ENCODE measurements around the gene PAAF1. TPM values are rescaled to one million over a fixed set of nuclear protein-coding genes. Genes with fewer than 3 reads are reported as not detected.

The PAAF1 gene
- polyA plus RNA-seq, 2 of the 4 experiments (the other 2 are of a cell fraction), result 16.6 to 25.1 TPM

GRCh38 chr11:73946798-73947458 lies 70.1 kb downstream of the PAAF1 start:
- peaks cover 1% of the 10 kb centered on the region; the same call in 1 of the 3 replicates for H3K4me1 ChIP-seq
- 76% methylated on average over 12 of the region's 13 CpGs for WGBS (ENCODE audit: missing lambda C conversion rate)
- H3K4me3 ChIP-seq, result no peak overlapping the region
- no peak overlapping the region for H3K27ac ChIP-seq
- CTCF ChIA-PET, result interaction anchor here (1.4 kb wide), 1 partner anchor 16 kb away, joined by 4 read pairs; no protein-coding TSS in a partner anchor
- TF ChIP-seq FOSL2 (IDR thresholded peaks at IDR 0.05), result no peak
- no peak for TF ChIP-seq FOSL2 (CRISPR knock-in tag; IDR thresholded peaks at IDR 0.05)
- TF ChIP-seq ZC3H11A (IDR thresholded peaks at IDR 0.05), result no peak
- no peak for TF ChIP-seq MAX (IDR thresholded peaks at IDR 0.05)
- no peak for TF ChIP-seq EHMT2 (IDR thresholded peaks at IDR 0.05; ENCODE audit: low read depth)
- no peak for TF ChIP-seq MAFK (IDR thresholded peaks at IDR 0.05; ENCODE audit: partially characterized antibody)
- TF ChIP-seq MYC (IDR thresholded peaks at IDR 0.05; ENCODE audit: borderline replicate concordance, low read length), result no peak
- DNase-seq (ENCODE audit: low read depth in 1 of 2, low spot score in 1 of 2) (no peak), FAIRE-seq (no peak), ATAC-seq (no peak)
- no peaks in the 10 kb centered on the region for H3K9me3 ChIP-seq
- H3K4me2 ChIP-seq, result no peak overlapping the region
- POLR2A ChIA-PET, result no interaction called here

- no peak overlapping the region for H3K4me3 ChIP-seq
- no peak for TF ChIP-seq POLR2AphosphoS2 (conservative IDR thresholded peaks at IDR 0.05; ENCODE audit: low read length)
- TF ChIP-seq FOXS1 (CRISPR knock-in tag; IDR thresholded peaks at IDR 0.05), result no peak
- TF ChIP-seq, protein P1, sequence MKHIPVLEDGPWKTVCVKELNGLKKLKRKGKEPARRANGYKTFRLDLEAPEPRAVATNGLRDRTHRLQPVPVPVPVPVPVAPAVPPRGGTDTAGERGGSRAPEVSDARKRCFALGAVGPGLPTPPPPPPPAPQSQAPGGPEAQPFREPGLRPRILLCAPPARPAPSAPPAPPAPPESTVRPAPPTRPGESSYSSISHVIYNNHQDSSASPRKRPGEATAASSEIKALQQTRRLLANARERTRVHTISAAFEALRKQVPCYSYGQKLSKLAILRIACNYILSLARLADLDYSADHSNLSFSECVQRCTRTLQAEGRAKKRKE (CRISPR knock-in tag; IDR thresholded peaks at IDR 0.05; ENCODE audit: low read depth), result no peak
- TF ChIP-seq RCOR1 (IDR thresholded peaks at IDR 0.05; ENCODE audit: low read depth, low read length), result no peak
- TF ChIP-seq SMC3 (IDR thresholded peaks at IDR 0.05), result no peak
- TF ChIP-seq NFE2L2 (conservative IDR thresholded peaks at IDR 0.05; ENCODE audit: low read length), result no peak
- no peak for TF ChIP-seq NPAS2 (CRISPR knock-in tag; IDR thresholded peaks at IDR 0.05; ENCODE audit: borderline replicate concordance)
- TF ChIP-seq, protein P2, sequence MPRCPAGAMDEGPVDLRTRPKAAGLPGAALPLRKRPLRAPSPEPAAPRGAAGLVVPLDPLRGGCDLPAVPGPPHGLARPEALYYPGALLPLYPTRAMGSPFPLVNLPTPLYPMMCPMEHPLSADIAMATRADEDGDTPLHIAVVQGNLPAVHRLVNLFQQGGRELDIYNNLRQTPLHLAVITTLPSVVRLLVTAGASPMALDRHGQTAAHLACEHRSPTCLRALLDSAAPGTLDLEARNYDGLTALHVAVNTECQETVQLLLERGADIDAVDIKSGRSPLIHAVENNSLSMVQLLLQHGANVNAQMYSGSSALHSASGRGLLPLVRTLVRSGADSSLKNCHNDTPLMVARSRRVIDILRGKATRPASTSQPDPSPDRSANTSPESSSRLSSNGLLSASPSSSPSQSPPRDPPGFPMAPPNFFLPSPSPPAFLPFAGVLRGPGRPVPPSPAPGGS (IDR thresholded peaks at IDR 0.05), result no peak
- TF ChIP-seq ELK1 (IDR thresholded peaks at IDR 0.05; ENCODE audit: low read depth, low read length), result no peak
- no peak for TF ChIP-seq KDM5A (IDR thresholded peaks at IDR 0.05)
- no peak for TF ChIP-seq HEYL (CRISPR knock-in tag; IDR thresholded peaks at IDR 0.05)
- no peak for TF ChIP-seq CBX2 (IDR thresholded peaks at IDR 0.05; ENCODE audit: borderline replicate concordance, low read depth)
- TF ChIP-seq CHD2 (IDR thresholded peaks at IDR 0.05; ENCODE audit: low read length, partially characterized antibody), result no peak
- ChIA-PET CTCF (interaction anchor here (1.0 to 2.3 kb wide), 3 partner anchors 15 to 170 kb away, joined by 3 to 9 read pairs (median 4); no protein-coding TSS in a partner anchor), POLR2A (no interaction called here)
- H3K4me1 ChIP-seq, result peaks cover 4% of the 10 kb centered on the region; the same call in 2 of the 3 replicates
- whole genome bisulfite sequencing (ENCODE audit: missing lambda C conversion rate), result 69% methylated on average over 4 of the region's 4 CpGs
- no peak overlapping the region for H3K4me2 ChIP-seq
- H3K27ac ChIP-seq, result no peak overlapping the region
- no peaks in the 10 kb centered on the region for H3K9me3 ChIP-seq
- ATAC-seq, result no peak
- no peak for FAIRE-seq
- no peak for DNase-seq (ENCODE audit: low read depth in 1 of 2, low spot score in 1 of 2)
These were observed 72.4 kb downstream of the PAAF1 start for GRCh38 chr11:73949246-73949645.

DNA sequence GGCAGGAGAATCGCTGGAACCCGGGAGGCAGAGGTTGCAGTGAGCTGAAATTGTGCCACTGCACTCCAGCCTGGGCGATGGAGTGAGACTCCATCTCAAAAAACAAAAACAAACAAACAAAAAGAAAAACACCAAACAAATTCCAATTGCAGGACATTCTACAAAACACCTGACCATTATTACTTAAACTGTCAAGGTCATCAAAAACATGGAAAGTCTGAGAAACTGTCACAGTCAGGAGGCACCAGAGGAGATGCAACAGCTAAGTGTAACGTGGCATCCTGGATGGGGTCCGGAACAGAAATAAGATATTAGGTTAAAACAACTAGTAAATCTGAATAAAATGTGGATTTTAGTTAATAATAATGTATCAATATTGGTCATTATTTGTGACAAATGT lies 73.1 kb downstream of the PAAF1 start:
- WGBS (ENCODE audit: missing lambda C conversion rate), result 89% methylated on average over 5 of the region's 5 CpGs
- no peaks in the 10 kb centered on the region for H3K9me3 ChIP-seq
- peaks cover 4% of the 10 kb centered on the region; the same call in 2 of the 3 replicates for H3K4me1 ChIP-seq
- FAIRE-seq (no peak), DNase-seq (ENCODE audit: low read depth in 1 of 2, low spot score in 1 of 2) (no peak), ATAC-seq (no peak)
- ChIA-PET CTCF (interaction anchor here (1.6 to 2.3 kb wide), 2 partner anchors 14 to 18 kb away, joined by 4 to 9 read pairs; no protein-coding TSS in a partner anchor), POLR2A (no interaction called here)
- H3K4me2 ChIP-seq, result no peak overlapping the region
- no peak overlapping the region for H3K4me3 ChIP-seq
- TF ChIP-seq EHF (CRISPR knock-in tag; IDR thresholded peaks at IDR 0.05) (no peak), MAFK (IDR thresholded peaks at IDR 0.05; ENCODE audit: partially characterized antibody) (peak; percentile 49)
- H3K27ac ChIP-seq, result no peak overlapping the region

Data from A549 (cell line).